CD4-positive, alpha-beta T cell treated with Interleukin-21 for 1 hour (primary cell): ENCODE results near the gene ALK.
"Not testable (repeated sequence)": the region's sequence is repeated elsewhere in the genome, so short reads cannot be mapped to it uniquely, and the experiment has no call there.

Experiments used
- DNase-seq: peaks from one replicate; pipeline ENCODE4 v3.0.0-alpha.2; 2020

Gene ALK

GRCh38 chr2:29837925-29838324 lies 83.5 kb downstream of the ALK start:
- DNase-seq, result no peak

GRCh38 chr2:29834624-29835023 lies 86.8 kb downstream of the ALK start:
- no peak for DNase-seq

- no peak for DNase-seq
These were observed 87.3 kb downstream of the ALK start for GRCh38 chr2:29834036-29834540.

- DNase-seq, result no peak
These were observed 89.8 kb downstream of the ALK start for GRCh38 chr2:29831560-29831959.

GRCh38 chr2:29829841-29830240 lies 91.5 kb downstream of the ALK start:
- no peak for DNase-seq

- DNase-seq, result not testable (repeated sequence)
These were observed 97.2 kb downstream of the ALK start for GRCh38 chr2:29824145-29824544.

- DNase-seq, result no peak
These were observed 99.8 kb downstream of the ALK start for GRCh38 chr2:29821591-29821990.

- DNase-seq, result no peak
These were observed 101.8 kb downstream of the ALK start for GRCh38 chr2:29819570-29819969.

- DNase-seq, result no peak
These were observed 103.3 kb downstream of the ALK start for GRCh38 chr2:29817801-29818680.

GRCh38 chr2:29817299-29817698 lies 104.1 kb downstream of the ALK start:
- no peak for DNase-seq

GRCh38 chr2:29816651-29817050 lies 104.7 kb downstream of the ALK start:
- no peak for DNase-seq

GRCh38 chr2:29811378-29811777 lies 110.0 kb downstream of the ALK start:
- no peak for DNase-seq

GRCh38 chr2:29810956-29811355 lies 110.4 kb downstream of the ALK start:
- DNase-seq, result no peak

GRCh38 chr2:29808321-29808720 lies 113.1 kb downstream of the ALK start:
- DNase-seq, result no peak

GRCh38 chr2:29807082-29807481 lies 114.3 kb downstream of the ALK start:
- no peak for DNase-seq

- DNase-seq, result no peak
These were observed 114.9 kb downstream of the ALK start for GRCh38 chr2:29806461-29806860.

GRCh38 chr2:29804671-29805070 lies 116.7 kb downstream of the ALK start:
- DNase-seq, result no peak

GRCh38 chr2:29803537-29803936 lies 117.8 kb downstream of the ALK start:
- DNase-seq, result no peak

GRCh38 chr2:29802986-29803385 lies 118.4 kb downstream of the ALK start:
- no peak for DNase-seq

- no peak for DNase-seq
These were observed 121.8 kb downstream of the ALK start for GRCh38 chr2:29799628-29800027.

- no peak for DNase-seq
These were observed 123.5 kb downstream of the ALK start for GRCh38 chr2:29797916-29798315.

- DNase-seq, result no peak
These were observed 124.9 kb downstream of the ALK start for GRCh38 chr2:29796446-29796845.

GRCh38 chr2:29789911-29790485 lies 131.4 kb downstream of the ALK start:
- no peak for DNase-seq
